Endothelial cell of umbilical vein (primary cell): Measurements from ENCODE around the gene PIP4K2C. TPM values are rescaled to one million over a fixed set of nuclear protein-coding genes. Genes with fewer than 3 reads are reported as not detected.
"Not testable (repeated sequence)": the region's sequence is repeated elsewhere in the genome, so short reads cannot be mapped to it uniquely, and the experiment has no call there.

Experiments used
- BruUV-seq: library from RNA; stranded (reverse); fragments of 400-500 nt; replicated peaks from 2 replicates; lab custom pipeline; 2021; lab: Mats Ljungman, UMichigan
- CTCF ChIA-PET: fragments of 300-600, 350-600 bp; sonication (Branson Sonifier 250); formaldehyde crosslinking; loops from one replicate; lab custom pipeline; 2021; ENCODE audit warnings: antibody characterized with exemption, inconsistent platforms; lab: Charles Lee
- POLR2A ChIA-PET: fragments of 300-600, 350-600 bp; sonication (Branson Sonifier 250); formaldehyde crosslinking; loops from one replicate; lab custom pipeline; 2021; ENCODE audit warnings: antibody characterized with exemption, inconsistent platforms; lab: Charles Lee
- DNase-seq: peaks from one replicate; pipeline ENCODE4 v3.0.0-alpha.2; 2011; ENCODE audit warnings: low read depth, low spot score
- FAIRE-seq: peaks from 2 replicates; lab custom pipeline; 2011; peaks lifted over from hg19 to GRCh38; lab: Jason Lieb, UNC
- H2AFZ ChIP-seq: 2 replicates; pipeline ENCODE4 v1.6.0; 2012; ENCODE audit warnings: low read depth, low read length, control low read depth, inconsistent platforms
- H3K27ac ChIP-seq: 2 replicates; pipeline ENCODE4 v1.5.1; 2011; ENCODE audit warnings: low read depth, mild to moderate bottlenecking, control low read depth, low read length, moderate library complexity; ENCODE audit not compliant: insufficient read depth
- H3K27me3 ChIP-seq, 2 experiments: 2 replicates each; pipeline versions ENCODE4 v1.6.0 to v1.6.1; 2011; ENCODE audit warnings: low read length in 2 of 2, mixed read lengths in 1 of 2; ENCODE audit not compliant: control insufficient read depth in 2 of 2, insufficient read depth in 2 of 2
- H3K36me3 ChIP-seq, 2 experiments: 2 replicates in 1 of 2; 3 replicates in 1 of 2; pipeline ENCODE4 v1.5.1; 2011; ENCODE audit warnings: low read length in 2 of 2, mild to moderate bottlenecking in 1 of 2, moderate library complexity in 1 of 2; ENCODE audit not compliant: control insufficient read depth in 2 of 2, insufficient read depth in 2 of 2; ENCODE audit errors: extremely low read depth in 1 of 2
- H3K4me1 ChIP-seq: 3 replicates; pipeline ENCODE4 v1.5.1; 2011; ENCODE audit warnings: mild to moderate bottlenecking, low read length; ENCODE audit not compliant: control insufficient read depth, insufficient read depth; ENCODE audit errors: extremely low read depth
- H3K4me2 ChIP-seq: 2 replicates; pipeline ENCODE4 v1.6.1; 2011; ENCODE audit warnings: low read length, control low read depth, mixed read lengths; ENCODE audit not compliant: insufficient read depth
- H3K4me3 ChIP-seq, 3 experiments: fragments of 200-600 bp in 1 of 3; sonication (generic), shearing (Covaris generic) in 1 of 3; replicated peaks in 1 of 3; 2 replicates each; pipeline ENCODE4 v1.5.1; 2011 to 2016; ENCODE audit warnings: control low read depth in 3 of 3, low read length in 3 of 3, mild to moderate bottlenecking in 2 of 3, inconsistent platforms in 1 of 3, low read depth in 1 of 3, moderate library complexity in 1 of 3; ENCODE audit not compliant: insufficient read depth in 1 of 3
- H3K79me2 ChIP-seq: 2 replicates; pipeline ENCODE4 v1.6.0; 2012; ENCODE audit warnings: low read length, inconsistent platforms; ENCODE audit not compliant: control insufficient read depth, insufficient read depth
- H3K9ac ChIP-seq: replicated peaks from 2 replicates; pipeline ENCODE3; 2011; ENCODE audit warnings: low read length, control low read depth; ENCODE audit not compliant: insufficient read depth; ENCODE audit errors: extremely low read depth
- H3K9me1 ChIP-seq: replicated peaks from 3 replicates; pipeline ENCODE4 v1.6.0; 2011; ENCODE audit warnings: mild to moderate bottlenecking, low read length; ENCODE audit not compliant: control insufficient read depth, insufficient read depth; ENCODE audit errors: extremely low read depth
- H3K9me3 ChIP-seq: replicated peaks from 2 replicates; pipeline ENCODE4 v1.5.1; 2012; ENCODE audit warnings: low read length, inconsistent platforms; ENCODE audit not compliant: control insufficient read depth, insufficient read depth
- H4K20me1 ChIP-seq: replicated peaks from 2 replicates; pipeline ENCODE3; 2011; ENCODE audit warnings: mild to moderate bottlenecking, low read length; ENCODE audit not compliant: control insufficient read depth, insufficient read depth; ENCODE audit errors: extremely low read depth
- EZH2 ChIP-seq: IDR thresholded peaks from 2 replicates; pipeline ENCODE4 v1.6.1; 2012; ENCODE audit warnings: borderline replicate concordance, low read depth, mild to moderate bottlenecking, moderate library complexity, low read length, inconsistent platforms; ENCODE audit not compliant: severe bottlenecking
- FOS ChIP-seq: IDR thresholded peaks from 2 replicates; pipeline ENCODE4 v1.6.1; 2011; ENCODE audit warnings: mild to moderate bottlenecking, low read length, moderate library complexity, borderline replicate concordance; ENCODE audit not compliant: insufficient read depth
- GATA2 ChIP-seq: IDR thresholded peaks from 2 replicates; pipeline ENCODE4 v1.7.0; 2011; ENCODE audit warnings: low read depth, mild to moderate bottlenecking, moderate library complexity, mixed read lengths, low read length; ENCODE audit not compliant: insufficient read length, insufficient read depth
- JUN ChIP-seq: IDR thresholded peaks from 2 replicates; pipeline ENCODE4 v1.6.1; 2011; ENCODE audit warnings: borderline replicate concordance, low read depth; ENCODE audit not compliant: insufficient read length, insufficient read depth
- MYC ChIP-seq: IDR thresholded peaks from one replicate; pipeline ENCODE4 v1.6.1; 2011; ENCODE audit warnings: mild to moderate bottlenecking, low read depth, low read length
- POLR2A ChIP-seq: IDR thresholded peaks from 2 replicates; pipeline ENCODE4 v1.6.1; 2012; ENCODE audit warnings: low read depth, mild to moderate bottlenecking, control low read depth, low read length
- POLR2AphosphoS5 ChIP-seq: IDR thresholded peaks from 2 replicates; pipeline ENCODE4 v1.6.1; 2012; ENCODE audit warnings: low read depth, mild to moderate bottlenecking, control low read depth, low read length, moderate library complexity; ENCODE audit not compliant: insufficient read depth
- dilution Hi-C: fragments of 300-500 bp; cut with MboI; formaldehyde crosslinking; loops from one replicate; pipeline ENCODE4 v1.15.0; 2019; ENCODE audit warnings: low sequenced_read_pairs; ENCODE audit not compliant: extremely low pct_ligation_motif_present
- intact Hi-C: fragments of 100-400 bp; cut with micrococcal nuclease; formaldehyde crosslinking; loops from one replicate; pipeline ENCODE4 v1.10.0; 2022
- polyA plus RNA-seq, 4 experiments: library from polyadenylated mRNA; depleted of rRNA in 3 of 4; stranded (reverse) in 3 of 4; unstranded in 1 of 4; fragments of >200 nt; gene quantifications; 2 replicates each; pipeline versions ENCODE4 v1.2.1 to v1.2.3, GENCODE V29; 2011 to 2012; ENCODE audit warnings: missing spikeins in 1 of 4
- total RNA-seq: library from RNA; stranded (reverse); gene quantifications from 2 replicates; pipeline ENCODE4 v1.2.3, GENCODE V29; 2021
- TF ChIP-seq, protein P1 (sequence below), 2 donors: IDR thresholded peaks; 1 replicate in 1 of 2; 2 replicates in 1 of 2; pipeline ENCODE4 v1.5.1; 2011; ENCODE audit warnings: low read length in 2 of 2, mild to moderate bottlenecking in 2 of 2, moderate library complexity in 2 of 2, control low read depth in 1 of 2, inconsistent platforms in 1 of 2, low read depth in 1 of 2; ENCODE audit not compliant: insufficient read depth in 1 of 2; ENCODE audit errors: extremely low read depth in 1 of 2
- TF ChIP-seq, protein P2 (sequence below): IDR thresholded peaks from 2 replicates; pipeline ENCODE4 v1.6.1; 2011; ENCODE audit not compliant: insufficient read depth, insufficient read length

Gene PIP4K2C
- total and polyA plus RNA-seq, 2 donors (not counting 3 experiments of a cell fraction or from before 2014, with no cell fraction given) = 10.5 to 11.5 TPM

DNA sequence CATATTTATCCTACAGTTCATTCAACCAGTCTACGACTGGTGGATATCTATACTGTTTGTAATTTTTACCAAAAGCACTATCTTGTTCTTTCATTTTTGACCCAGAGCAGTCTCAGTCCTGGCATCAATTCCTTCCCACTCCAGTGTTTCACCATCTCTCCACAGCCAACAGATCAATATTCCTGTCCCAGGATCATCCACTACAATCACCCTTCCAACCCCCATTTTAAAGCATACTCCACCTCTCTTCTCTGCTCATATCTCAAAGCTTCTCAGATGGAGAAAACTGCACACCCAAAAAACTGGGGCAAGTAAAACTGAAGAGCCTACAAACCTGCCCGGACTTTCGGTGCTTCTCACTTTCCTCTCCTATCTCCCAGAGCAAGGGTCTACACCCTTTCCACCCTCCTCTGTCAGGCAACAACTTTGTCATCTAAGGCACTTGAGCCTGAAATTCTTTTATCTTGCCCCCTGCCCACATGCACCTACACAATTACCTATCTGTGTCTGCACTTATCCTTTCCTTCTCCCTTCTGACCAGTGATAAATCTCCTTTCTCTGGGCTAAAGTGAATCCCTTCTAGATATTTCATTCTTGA lies 4.1 kb upstream of the PIP4K2C start:
- POLR2A ChIA-PET = no interaction called here
- H2AFZ ChIP-seq = no peak overlapping the region
- no peaks in the 10 kb centered on the region for H4K20me1 ChIP-seq
- DNase-seq (no peak), FAIRE-seq (no peak)
- no peak overlapping the region for H3K4me3 ChIP-seq
- CTCF ChIA-PET = no interaction called here
- no peaks in the 10 kb centered on the region for H3K79me2 ChIP-seq
- no peaks in the 10 kb centered on the region for H3K36me3 ChIP-seq
- H3K9me3 ChIP-seq = no peaks in the 10 kb centered on the region
- H3K9me1 ChIP-seq = no peaks in the 10 kb centered on the region
- TF ChIP-seq GATA2 (no peak), EZH2 (no peak), FOS (no peak), MYC (no peak), POLR2AphosphoS5 (no peak), JUN (no peak), POLR2A (no peak)
- TF ChIP-seq, protein P1, sequence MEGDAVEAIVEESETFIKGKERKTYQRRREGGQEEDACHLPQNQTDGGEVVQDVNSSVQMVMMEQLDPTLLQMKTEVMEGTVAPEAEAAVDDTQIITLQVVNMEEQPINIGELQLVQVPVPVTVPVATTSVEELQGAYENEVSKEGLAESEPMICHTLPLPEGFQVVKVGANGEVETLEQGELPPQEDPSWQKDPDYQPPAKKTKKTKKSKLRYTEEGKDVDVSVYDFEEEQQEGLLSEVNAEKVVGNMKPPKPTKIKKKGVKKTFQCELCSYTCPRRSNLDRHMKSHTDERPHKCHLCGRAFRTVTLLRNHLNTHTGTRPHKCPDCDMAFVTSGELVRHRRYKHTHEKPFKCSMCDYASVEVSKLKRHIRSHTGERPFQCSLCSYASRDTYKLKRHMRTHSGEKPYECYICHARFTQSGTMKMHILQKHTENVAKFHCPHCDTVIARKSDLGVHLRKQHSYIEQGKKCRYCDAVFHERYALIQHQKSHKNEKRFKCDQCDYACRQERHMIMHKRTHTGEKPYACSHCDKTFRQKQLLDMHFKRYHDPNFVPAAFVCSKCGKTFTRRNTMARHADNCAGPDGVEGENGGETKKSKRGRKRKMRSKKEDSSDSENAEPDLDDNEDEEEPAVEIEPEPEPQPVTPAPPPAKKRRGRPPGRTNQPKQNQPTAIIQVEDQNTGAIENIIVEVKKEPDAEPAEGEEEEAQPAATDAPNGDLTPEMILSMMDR (IDR thresholded peaks at IDR 0.05; ENCODE audit: extremely low read depth in 1 of 2, insufficient read depth in 1 of 2, low read depth in 1 of 2, low read length in 2 of 2) = no peak
- TF ChIP-seq, protein P2, sequence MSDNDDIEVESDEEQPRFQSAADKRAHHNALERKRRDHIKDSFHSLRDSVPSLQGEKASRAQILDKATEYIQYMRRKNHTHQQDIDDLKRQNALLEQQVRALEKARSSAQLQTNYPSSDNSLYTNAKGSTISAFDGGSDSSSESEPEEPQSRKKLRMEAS = no peak
- no peak overlapping the region for H3K4me2 ChIP-seq
- H3K27ac ChIP-seq = no peak overlapping the region
- H3K27me3 ChIP-seq = peaks cover 18 to 25% of the 10 kb centered on the region in 2 experiments
- H3K4me1 ChIP-seq = peaks cover 5% of the 10 kb centered on the region
- BruUV-seq = no TSS peak
- intact Hi-C loops = no loop called here
- no peak overlapping the region for H3K9ac ChIP-seq
- dilution Hi-C loops = no loop called here

DNA sequence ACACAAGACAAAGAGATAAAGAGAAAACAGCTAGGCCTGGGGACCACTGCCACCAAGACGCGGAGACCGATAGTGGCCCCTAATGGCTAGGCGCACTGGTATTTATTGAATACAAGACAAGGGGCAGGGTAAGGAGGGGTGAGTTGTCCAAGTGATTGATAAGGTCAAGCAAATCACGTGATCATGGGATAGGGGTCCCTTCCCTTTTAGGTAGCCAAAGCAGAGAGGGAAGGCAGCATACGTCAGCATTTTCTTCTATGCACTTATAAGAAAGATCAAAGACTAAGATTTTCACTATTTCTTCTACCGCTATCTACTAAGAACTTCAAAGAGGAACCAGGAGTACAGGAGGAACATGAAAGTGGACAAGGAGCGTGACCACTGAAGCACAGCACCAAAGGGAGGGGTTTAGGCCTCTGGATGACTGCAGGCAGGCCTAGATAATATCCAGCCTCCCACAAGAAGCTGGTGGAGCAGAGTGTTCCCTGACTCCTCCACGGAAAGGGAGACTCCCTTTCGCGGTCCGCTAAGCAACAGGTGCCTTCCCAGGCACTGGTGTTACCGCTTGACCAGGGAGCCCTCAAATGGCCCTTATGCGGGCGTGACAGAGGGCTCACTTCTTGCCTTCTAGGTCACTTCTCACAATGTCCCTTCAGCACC lies 1.9 kb upstream of the PIP4K2C start:
- H2AFZ ChIP-seq, H3K4me2 ChIP-seq, H3K36me3 ChIP-seq, dilution Hi-C loops, H3K9me1 ChIP-seq, BruUV-seq, CTCF ChIA-PET, H3K9me3 ChIP-seq, DNase-seq, FAIRE-seq, H3K4me1 ChIP-seq, H4K20me1 ChIP-seq, POLR2A ChIA-PET, H3K79me2 ChIP-seq, H3K9ac ChIP-seq, H3K27ac ChIP-seq, intact Hi-C loops, H3K4me3 ChIP-seq: not testable (repeated sequence)
- peaks cover 18 to 25% of the 10 kb centered on the region in 2 experiments for H3K27me3 ChIP-seq
